Measurements from ENCODE around the gene ARID4B.

DNA sequence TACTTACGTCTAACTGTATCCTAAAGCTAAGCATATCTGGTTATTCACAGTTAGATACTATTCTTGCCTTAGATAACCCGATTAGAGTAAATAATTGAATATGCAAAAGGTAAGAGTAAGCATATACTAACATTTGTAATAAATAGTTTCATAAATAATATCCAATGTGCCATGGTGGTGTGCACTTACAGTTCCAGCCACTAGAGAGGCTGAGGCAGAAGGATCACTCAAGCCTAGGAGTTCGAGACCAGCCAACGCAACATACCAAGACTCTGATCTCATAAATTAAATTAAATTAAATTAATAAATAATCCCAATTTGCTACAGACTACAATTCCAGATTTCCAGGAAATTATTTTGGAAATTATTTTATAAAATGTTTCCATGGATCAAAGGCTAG is 12.2 kb downstream of the ARID4B start:
- no peak for TF ChIP-seq POLR2A (IDR thresholded peaks at IDR 0.05)
- TF ChIP-seq, protein P1, sequence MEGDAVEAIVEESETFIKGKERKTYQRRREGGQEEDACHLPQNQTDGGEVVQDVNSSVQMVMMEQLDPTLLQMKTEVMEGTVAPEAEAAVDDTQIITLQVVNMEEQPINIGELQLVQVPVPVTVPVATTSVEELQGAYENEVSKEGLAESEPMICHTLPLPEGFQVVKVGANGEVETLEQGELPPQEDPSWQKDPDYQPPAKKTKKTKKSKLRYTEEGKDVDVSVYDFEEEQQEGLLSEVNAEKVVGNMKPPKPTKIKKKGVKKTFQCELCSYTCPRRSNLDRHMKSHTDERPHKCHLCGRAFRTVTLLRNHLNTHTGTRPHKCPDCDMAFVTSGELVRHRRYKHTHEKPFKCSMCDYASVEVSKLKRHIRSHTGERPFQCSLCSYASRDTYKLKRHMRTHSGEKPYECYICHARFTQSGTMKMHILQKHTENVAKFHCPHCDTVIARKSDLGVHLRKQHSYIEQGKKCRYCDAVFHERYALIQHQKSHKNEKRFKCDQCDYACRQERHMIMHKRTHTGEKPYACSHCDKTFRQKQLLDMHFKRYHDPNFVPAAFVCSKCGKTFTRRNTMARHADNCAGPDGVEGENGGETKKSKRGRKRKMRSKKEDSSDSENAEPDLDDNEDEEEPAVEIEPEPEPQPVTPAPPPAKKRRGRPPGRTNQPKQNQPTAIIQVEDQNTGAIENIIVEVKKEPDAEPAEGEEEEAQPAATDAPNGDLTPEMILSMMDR (IDR thresholded peaks at IDR 0.05), result no peak

All from lower leg skin (tissue), 3 donors.